HG03139 (cell line): ENCODE results near the gene UTP25.
"Not testable (repeated sequence)": the region's sequence is repeated elsewhere in the genome, so short reads cannot be mapped to it uniquely, and the experiment has no call there.

ENCODE experiments used
- ATAC-seq: cut with Tn5 transposase; IDR thresholded peaks from one replicate; pipeline ENCODE4 v1.9.1; 2021; ENCODE audit not compliant: unreplicated experiment

Gene UTP25

DNA sequence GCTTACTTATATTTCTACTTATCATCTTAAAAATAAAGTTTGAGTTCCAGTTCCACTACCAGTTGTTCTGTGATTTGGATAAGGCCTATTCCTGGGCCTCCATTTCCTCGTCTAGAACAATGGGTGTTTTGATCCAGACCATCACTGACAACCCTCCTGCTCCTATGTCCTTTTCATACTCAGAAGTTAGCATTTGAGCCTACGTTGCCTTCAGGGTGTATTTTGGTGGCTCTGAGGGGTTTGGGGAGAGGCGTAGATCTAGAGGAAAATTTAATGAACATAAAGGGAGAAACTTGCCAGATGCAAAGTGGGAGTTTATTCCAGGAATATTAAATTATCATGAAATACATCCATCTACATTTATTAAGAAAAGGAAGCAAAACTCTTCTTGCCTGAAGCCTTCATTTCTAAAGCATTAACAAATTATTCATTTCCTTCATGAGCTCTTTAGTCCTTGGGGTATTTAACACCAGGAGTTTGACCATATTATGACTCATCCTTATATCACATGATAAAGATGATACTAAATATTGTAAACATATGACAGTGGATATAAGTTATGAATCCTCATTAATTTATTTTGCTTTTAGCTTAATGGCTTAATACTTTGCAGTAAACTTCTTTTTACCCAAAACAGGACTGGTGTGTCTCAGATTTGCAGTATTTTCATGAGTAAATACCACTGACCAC, 63.0 kb downstream of the UTP25 start:
- ATAC-seq, result no peak

DNA sequence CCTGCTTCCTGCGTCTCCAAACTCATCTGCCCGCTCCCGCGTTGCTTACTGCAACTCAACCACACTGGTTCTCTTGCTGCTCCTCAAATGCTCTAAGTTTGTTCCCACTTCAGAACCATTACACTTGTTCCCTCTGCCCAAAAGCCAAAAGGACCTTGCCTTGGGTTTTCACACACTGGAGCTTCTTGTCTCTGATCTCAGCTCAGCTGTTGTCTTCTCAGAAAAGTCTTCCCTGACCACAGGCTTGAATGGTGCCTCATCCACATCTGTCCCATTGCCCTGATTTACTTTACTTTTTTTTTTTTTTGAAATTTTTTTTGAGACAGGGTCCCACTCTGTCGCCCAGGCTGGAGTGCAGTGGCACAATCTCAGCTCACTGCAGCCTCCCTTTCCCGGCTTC, 66.0 kb downstream of the UTP25 start:
- ATAC-seq, result no peak

DNA sequence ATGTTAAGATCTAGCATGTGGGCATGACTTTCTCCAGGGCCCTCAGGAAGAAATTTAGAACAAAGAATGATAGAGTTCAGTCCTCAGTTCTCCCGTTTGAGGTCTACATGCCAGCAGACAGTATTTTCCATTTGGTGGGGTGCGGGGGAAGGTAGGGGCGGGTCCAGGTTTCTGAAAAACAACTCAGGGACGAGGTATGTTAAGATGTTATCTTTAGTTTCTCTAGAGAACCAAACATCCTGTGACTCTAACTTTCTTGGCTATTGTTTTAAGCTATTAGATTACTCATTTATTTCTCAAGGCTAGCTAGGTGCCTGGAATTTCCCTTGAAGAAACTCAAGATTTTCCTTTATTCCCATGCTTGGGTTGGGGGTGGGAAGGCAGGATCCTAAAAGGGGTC, 67.9 kb downstream of the UTP25 start:
- ATAC-seq, result no peak

DNA sequence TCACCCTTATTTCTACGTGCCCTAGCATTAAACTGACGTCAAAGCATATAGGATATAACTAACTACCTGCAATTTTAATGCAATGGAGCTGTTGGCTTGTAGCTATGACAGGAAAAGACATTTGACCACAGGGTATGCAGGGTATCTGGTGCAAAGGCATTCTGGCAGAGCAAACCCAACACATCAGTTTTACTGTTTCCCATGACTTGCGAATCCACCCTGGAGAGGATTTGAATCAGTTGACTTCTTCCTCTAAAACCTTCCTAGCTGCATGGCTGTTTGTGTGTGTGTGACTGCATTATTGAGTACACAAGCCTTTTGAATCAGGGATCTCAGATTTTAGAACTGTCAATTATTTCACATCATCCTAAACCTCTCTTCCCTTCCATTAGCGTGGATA, 68.6 kb downstream of the UTP25 start:
- ATAC-seq, result no peak

DNA sequence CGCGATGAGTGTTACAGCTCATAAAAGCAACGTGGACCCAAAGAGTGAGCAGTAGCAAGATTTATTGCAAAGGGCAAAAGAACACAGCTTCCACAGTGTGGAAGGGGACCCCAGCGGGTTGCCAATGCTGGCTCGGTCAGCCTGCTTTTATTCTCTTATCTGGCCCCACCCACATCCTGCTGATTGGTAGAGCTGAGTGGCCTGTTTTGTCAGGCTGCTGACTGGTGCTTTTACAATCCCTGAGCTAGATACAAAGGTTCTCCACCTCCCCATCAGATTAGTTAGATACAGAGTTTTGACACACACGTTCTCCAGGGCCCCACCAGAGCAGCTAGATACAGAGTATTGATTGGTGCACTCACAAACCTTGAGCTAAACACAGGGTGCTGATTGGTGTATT, 70.5 kb downstream of the UTP25 start:
- not testable (repeated sequence) for ATAC-seq

DNA sequence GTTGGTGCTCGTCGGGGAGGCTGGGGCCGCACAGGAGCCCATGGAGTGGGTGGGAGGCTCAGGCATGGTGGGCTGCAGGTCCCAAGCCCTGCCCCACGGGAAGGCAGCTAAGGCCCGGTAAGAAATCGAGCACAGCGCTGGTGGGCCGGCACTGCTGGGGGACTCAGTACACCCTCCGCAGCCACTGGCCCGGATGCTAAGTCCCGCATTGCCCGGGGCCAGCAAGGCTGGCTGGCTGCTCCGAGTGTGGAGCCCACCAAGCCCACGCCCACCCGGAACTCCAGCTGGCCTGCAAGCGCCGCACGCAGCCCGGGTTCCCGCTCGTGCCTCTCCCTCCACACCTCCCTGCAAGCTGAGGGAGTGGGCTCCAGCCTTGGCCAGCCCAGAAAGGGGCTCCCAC, 71.1 kb downstream of the UTP25 start:
- ATAC-seq, result not testable (repeated sequence)

DNA sequence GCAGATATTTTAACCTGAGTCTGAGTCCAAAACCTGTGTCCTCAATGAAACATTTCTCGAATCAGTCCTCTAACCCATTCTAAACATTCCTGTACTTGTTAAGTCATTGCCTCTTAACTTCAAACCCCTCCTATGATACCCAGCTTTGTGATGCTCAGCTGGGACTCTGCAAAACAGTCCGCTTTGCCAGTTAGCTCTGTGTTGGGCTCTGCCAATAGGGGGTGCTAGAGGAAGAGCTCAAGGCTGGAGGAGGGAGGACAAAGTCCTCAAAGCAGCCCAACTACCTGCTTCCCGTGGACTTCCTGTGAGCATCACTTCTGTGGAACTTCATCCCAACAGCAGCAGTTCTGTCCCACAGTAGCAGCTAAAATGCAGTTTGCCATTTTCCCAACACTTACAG, 72.2 kb downstream of the UTP25 start:
- ATAC-seq, result no peak

DNA sequence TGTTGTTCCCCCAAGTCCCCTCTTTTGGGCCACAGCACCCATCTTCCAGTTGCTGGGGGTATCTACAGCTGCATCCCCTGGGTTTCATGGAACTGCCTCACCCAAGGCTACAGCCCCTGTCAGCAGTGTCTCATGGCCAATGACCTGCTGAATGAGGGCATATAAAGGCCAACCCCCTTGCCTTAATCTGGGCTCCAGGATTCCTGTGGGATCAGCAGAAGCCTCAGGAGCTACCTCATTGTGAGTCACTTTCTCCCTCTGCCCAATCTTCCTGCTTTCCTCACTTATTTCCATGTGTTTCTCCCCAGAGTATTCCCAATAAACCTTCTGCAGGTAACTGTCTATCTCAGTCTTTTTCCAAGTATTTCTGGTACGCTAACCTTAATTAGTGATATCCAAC, 73.0 kb downstream of the UTP25 start:
- ATAC-seq, result no peak

DNA sequence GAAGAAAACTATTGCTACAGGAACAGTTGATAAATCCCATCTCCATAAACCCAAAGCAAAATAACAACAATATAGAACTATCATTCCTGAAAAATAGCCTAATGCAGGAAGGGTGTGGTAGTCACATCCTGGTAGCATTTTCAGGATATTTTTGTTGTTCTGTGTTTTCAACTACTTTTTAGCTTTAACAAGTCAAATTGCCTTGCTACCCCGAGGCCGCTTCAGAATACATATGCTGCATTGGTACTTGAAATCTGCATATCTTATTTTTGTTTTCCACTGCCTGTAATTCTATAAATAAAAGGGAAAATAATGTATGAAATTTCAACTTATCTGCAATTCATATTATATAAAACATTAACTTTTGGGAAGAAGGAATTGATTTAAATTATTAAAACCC, 73.4 kb downstream of the UTP25 start:
- ATAC-seq, result no peak

DNA sequence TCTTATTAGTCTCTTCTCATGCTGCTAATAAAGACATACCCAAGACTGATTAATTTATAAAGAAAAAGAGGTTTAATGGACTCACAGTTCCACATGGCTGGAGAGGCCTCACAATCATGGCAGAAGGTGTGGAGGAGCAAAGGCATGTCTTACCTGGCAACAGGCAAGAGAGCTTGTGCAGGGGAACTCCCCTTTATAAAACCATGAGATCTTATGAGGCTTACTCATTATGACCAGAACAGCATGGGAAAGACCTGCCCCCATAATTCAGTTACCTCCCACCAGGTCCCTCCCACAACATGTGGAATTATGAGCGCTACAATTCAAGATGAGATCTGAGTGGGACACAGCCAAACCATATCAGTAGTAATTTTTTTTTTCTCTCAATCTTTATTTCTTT, 77.0 kb downstream of the UTP25 start:
- ATAC-seq, result not testable (repeated sequence)
